ENCODE measurements around the gene NUDT12.

DNA sequence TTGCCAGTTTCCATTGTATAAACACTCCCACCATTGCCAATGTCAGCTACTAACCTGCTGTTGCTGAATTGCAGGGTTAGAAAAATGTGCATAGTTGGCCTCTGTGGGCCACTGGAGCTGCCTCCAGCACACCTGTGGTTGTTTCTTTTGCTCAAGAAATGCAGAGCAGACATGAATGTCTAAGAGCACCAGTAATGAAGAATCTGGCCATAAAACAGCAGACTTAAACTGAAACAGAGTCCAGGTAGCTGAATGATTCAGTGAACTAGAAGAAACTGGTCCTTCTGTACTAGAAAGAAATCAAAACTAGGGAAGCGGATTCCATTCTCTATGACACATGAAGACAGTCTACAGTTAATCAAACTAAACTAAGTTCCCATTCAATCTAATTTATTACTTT, 48.2 kb downstream of the NUDT12 start:
- TF ChIP-seq, protein P1, sequence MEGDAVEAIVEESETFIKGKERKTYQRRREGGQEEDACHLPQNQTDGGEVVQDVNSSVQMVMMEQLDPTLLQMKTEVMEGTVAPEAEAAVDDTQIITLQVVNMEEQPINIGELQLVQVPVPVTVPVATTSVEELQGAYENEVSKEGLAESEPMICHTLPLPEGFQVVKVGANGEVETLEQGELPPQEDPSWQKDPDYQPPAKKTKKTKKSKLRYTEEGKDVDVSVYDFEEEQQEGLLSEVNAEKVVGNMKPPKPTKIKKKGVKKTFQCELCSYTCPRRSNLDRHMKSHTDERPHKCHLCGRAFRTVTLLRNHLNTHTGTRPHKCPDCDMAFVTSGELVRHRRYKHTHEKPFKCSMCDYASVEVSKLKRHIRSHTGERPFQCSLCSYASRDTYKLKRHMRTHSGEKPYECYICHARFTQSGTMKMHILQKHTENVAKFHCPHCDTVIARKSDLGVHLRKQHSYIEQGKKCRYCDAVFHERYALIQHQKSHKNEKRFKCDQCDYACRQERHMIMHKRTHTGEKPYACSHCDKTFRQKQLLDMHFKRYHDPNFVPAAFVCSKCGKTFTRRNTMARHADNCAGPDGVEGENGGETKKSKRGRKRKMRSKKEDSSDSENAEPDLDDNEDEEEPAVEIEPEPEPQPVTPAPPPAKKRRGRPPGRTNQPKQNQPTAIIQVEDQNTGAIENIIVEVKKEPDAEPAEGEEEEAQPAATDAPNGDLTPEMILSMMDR (IDR thresholded peaks at IDR 0.05): no peak
- no peak for TF ChIP-seq POLR2A (IDR thresholded peaks at IDR 0.05)
- TF ChIP-seq EP300 (IDR thresholded peaks at IDR 0.05; ENCODE audit: low read depth): no peak
- TF ChIP-seq POLR2AphosphoS5 (IDR thresholded peaks at IDR 0.05): no peak
